A549 (cell line): ENCODE results near the gene GMPR. TPM values are rescaled to one million over a fixed set of nuclear protein-coding genes. Genes with fewer than 3 reads are reported as not detected.

Experiments used
- ATAC-seq, 2 experiments: fragments of 200-7000 bp in 1 of 2; fragments of >200 bp in 1 of 2; cut with Nextera tagmentation in 1 of 2; cut with Tn5 transposase in 1 of 2; 3 replicates each; pipeline versions ENCODE4 v1.8.0 to v1.9.1; 2018 to 2020; ENCODE audit warnings: mild to moderate bottlenecking in 1 of 2, moderate library complexity in 1 of 2
- CTCF ChIA-PET: fragments of 300-600 bp; sonication (Branson Sonifier 250); formaldehyde crosslinking; extraction: SDS; loops from one replicate; lab custom pipeline; 2021; ENCODE audit warnings: antibody characterized with exemption, inconsistent platforms; lab: Yijun Ruan, JAX
- POLR2A ChIA-PET: fragments of 350-600 bp; formaldehyde crosslinking; extraction: SDS; loops from one replicate; lab custom pipeline; 2021; ENCODE audit warnings: antibody characterized with exemption, inconsistent platforms; lab: Yijun Ruan, JAX
- DNase-seq, 2 experiments: peaks; one replicate each; pipeline versions ENCODE4 v3.0.0 to v3.0.0-alpha.2; 2011 to 2016; ENCODE audit warnings: low read depth in 1 of 2, low spot score in 1 of 2
- FAIRE-seq: peaks from 2 replicates; lab custom pipeline; 2011; peaks lifted over from hg19 to GRCh38; lab: Jason Lieb, UNC
- H3K27ac ChIP-seq, 2 experiments: fragments of >200 bp; sonication (Bioruptor Twin); formaldehyde crosslinking; 3 replicates each; pipeline ENCODE4 v1.5.1; 2016 to 2017
- H3K4me1 ChIP-seq: fragments of >200 bp; sonication (Bioruptor Twin); formaldehyde crosslinking; 3 replicates; pipeline ENCODE4 v1.6.1; 2016
- H3K4me2 ChIP-seq: fragments of >200 bp; sonication (Bioruptor Twin); formaldehyde crosslinking; 3 replicates; pipeline ENCODE4 v1.6.1; 2016
- H3K4me3 ChIP-seq: fragments of >200 bp; sonication (Bioruptor Twin); formaldehyde crosslinking; 3 replicates; pipeline ENCODE4 v1.5.1; 2016
- H3K9me3 ChIP-seq: fragments of >200 bp; sonication (Bioruptor Twin); formaldehyde crosslinking; 3 replicates; pipeline ENCODE4 v1.6.1; 2016
- BHLHE40 ChIP-seq: IDR thresholded peaks from 2 replicates; pipeline ENCODE4 v1.6.1; 2012; ENCODE audit warnings: low read depth, low read length, inconsistent platforms
- CBX2 ChIP-seq: fragments of 200-600 bp; sonication (generic); IDR thresholded peaks from 2 replicates; pipeline ENCODE4 v1.6.1; 2016; ENCODE audit warnings: low read depth, mild to moderate bottlenecking, borderline replicate concordance
- CBX8 ChIP-seq: fragments of 200-600 bp; sonication (generic); IDR thresholded peaks from 2 replicates; pipeline ENCODE4 v1.6.1; 2016
- CHD4 ChIP-seq: fragments of 200-600 bp; sonication (generic); IDR thresholded peaks from 2 replicates; pipeline ENCODE4 v1.6.1; 2016; ENCODE audit warnings: antibody characterized with exemption, mild to moderate bottlenecking, borderline replicate concordance
- FOSB ChIP-seq: fragments of 250-450 bp; sonication (Bioruptor Pico); IDR thresholded peaks from 2 replicates; pipeline ENCODE4 v1.5.0; 2020; ENCODE audit warnings: mild to moderate bottlenecking, moderate library complexity
- FOSL2 ChIP-seq, 2 experiments: fragments of 450-650 bp in 1 of 2; fragments of >200 bp in 1 of 2; sonication (Bioruptor Twin) in 1 of 2; formaldehyde crosslinking; IDR thresholded peaks; 2 replicates each; pipeline versions ENCODE4 v1.5.0 to v1.6.1; 2016 to 2020; ENCODE audit warnings: mild to moderate bottlenecking in 1 of 2, moderate library complexity in 1 of 2
- FOXS1 ChIP-seq: fragments of 250-450 bp; sonication (Bioruptor Pico); IDR thresholded peaks from 2 replicates; pipeline ENCODE4 v1.5.0; 2020; ENCODE audit warnings: mild to moderate bottlenecking, moderate library complexity
- GATA3 ChIP-seq: IDR thresholded peaks from 2 replicates; pipeline ENCODE4 v1.6.1; 2012; ENCODE audit warnings: borderline replicate concordance
- HDAC2 ChIP-seq: fragments of 200-600 bp; sonication (generic); IDR thresholded peaks from 2 replicates; pipeline ENCODE4 v1.6.1; 2016
- HOXB13 ChIP-seq: fragments of 250-450 bp; sonication (Bioruptor Pico); IDR thresholded peaks from 2 replicates; pipeline ENCODE4 v1.5.0; 2020; ENCODE audit warnings: low read depth, mild to moderate bottlenecking, moderate library complexity
- JUNB ChIP-seq: fragments of >200 bp; sonication (Bioruptor Twin); formaldehyde crosslinking; IDR thresholded peaks from 2 replicates; pipeline ENCODE4 v1.6.1; 2016
- KDM1A ChIP-seq: fragments of 200-600 bp; sonication (generic); IDR thresholded peaks from 2 replicates; pipeline ENCODE4 v1.6.1; 2016; ENCODE audit warnings: low read depth, mild to moderate bottlenecking
- MAZ ChIP-seq: fragments of 150-350 bp; IDR thresholded peaks from 2 replicates; pipeline ENCODE4 v1.6.1; 2014; ENCODE audit warnings: antibody characterized with exemption, low read depth, low read length, borderline replicate concordance
- MYC ChIP-seq: IDR thresholded peaks from 2 replicates; pipeline ENCODE4 v1.6.1; 2012; ENCODE audit warnings: mild to moderate bottlenecking, inconsistent platforms, low read length, improper control_type of control experiment, borderline replicate concordance
- NFE2L2 ChIP-seq: fragments of 150-350 bp; conservative IDR thresholded peaks from 2 replicates; pipeline ENCODE4 v1.6.1; 2014; ENCODE audit warnings: low read length
- PHF8 ChIP-seq: fragments of 200-600 bp; sonication (generic); IDR thresholded peaks from 2 replicates; pipeline ENCODE4 v1.6.1; 2016; ENCODE audit warnings: low read depth, mild to moderate bottlenecking, antibody characterized with exemption, moderate library complexity, borderline replicate concordance
- POLR2AphosphoS2 ChIP-seq: conservative IDR thresholded peaks from 2 replicates; pipeline ENCODE4 v1.6.1; 2012; ENCODE audit warnings: low read length, improper control_type of control experiment, inconsistent platforms
- RARB ChIP-seq: fragments of 250-450 bp; sonication (Bioruptor Pico); IDR thresholded peaks from 2 replicates; pipeline ENCODE4 v1.8.0; 2021; ENCODE audit warnings: mild to moderate bottlenecking, moderate library complexity
- RFX5 ChIP-seq: fragments of 450-650 bp; IDR thresholded peaks from 2 replicates; pipeline ENCODE4 v1.7.1; 2014; ENCODE audit warnings: antibody characterized with exemption, mild to moderate bottlenecking, moderate library complexity
- RNF2 ChIP-seq: fragments of 200-600 bp; sonication (generic); IDR thresholded peaks from 2 replicates; pipeline ENCODE4 v1.6.1; 2016; ENCODE audit warnings: low read depth, mild to moderate bottlenecking, antibody characterized with exemption, moderate library complexity, borderline replicate concordance
- SMC3 ChIP-seq: fragments of >200 bp; sonication (Bioruptor Twin); formaldehyde crosslinking; IDR thresholded peaks from 3 replicates; pipeline ENCODE4 v1.6.1; 2018; ENCODE audit warnings: inconsistent platforms
- SREBF2 ChIP-seq: fragments of 450-650 bp; IDR thresholded peaks from 2 replicates; pipeline ENCODE4 v1.6.1; 2014; ENCODE audit warnings: mild to moderate bottlenecking, moderate library complexity
- TP53 ChIP-seq: fragments of 250-450 bp; sonication (Bioruptor Pico); IDR thresholded peaks from 2 replicates; pipeline ENCODE4 v1.5.0; 2021; ENCODE audit warnings: mild to moderate bottlenecking, moderate library complexity
- ZC3H11A ChIP-seq: fragments of 450-650 bp; IDR thresholded peaks from 2 replicates; pipeline ENCODE4 v1.6.1; 2014; ENCODE audit warnings: antibody characterized with exemption, mild to moderate bottlenecking
- ZSCAN20 ChIP-seq: fragments of 250-450 bp; sonication (Bioruptor Pico); IDR thresholded peaks from 2 replicates; pipeline ENCODE4 v1.8.0; 2022; ENCODE audit warnings: mild to moderate bottlenecking, moderate library complexity
- WGBS: methylation state at CpG from one replicate; pipeline ENCODE4 v1.1.6; 2017; ENCODE audit errors: missing lambda C conversion rate; 5-methylcytosine and 5-hydroxymethylcytosine counted together
- polyA plus RNA-seq, 4 experiments: library from polyadenylated mRNA; depleted of rRNA in 3 of 4; stranded (reverse); fragments of >200 nt; fragmentation: RNase III in 1 of 4; extraction: RNeasy Plus Mini Kit Qiagen cat#74134 plus additional on column Dnase treatment in 1 of 4; gene quantifications; 2 replicates in 3 of 4; 3 replicates in 1 of 4; pipeline ENCODE4 v1.2.3, GENCODE V29; 2011 to 2017
- TF ChIP-seq, protein P1 (sequence below): fragments of >200 bp; sonication (Bioruptor Twin); formaldehyde crosslinking; IDR thresholded peaks from 2 replicates; pipeline ENCODE4 v1.6.1; 2016
- TF ChIP-seq, protein P2 (sequence below): fragments of >200 bp; sonication (Bioruptor Twin); formaldehyde crosslinking; IDR thresholded peaks from 3 replicates; pipeline ENCODE4 v1.5.1; 2016
- TF ChIP-seq, protein P3 (sequence below): fragments of 450-650 bp; IDR thresholded peaks from 2 replicates; pipeline ENCODE4 v1.6.1; 2014; ENCODE audit warnings: antibody characterized with exemption
- TF ChIP-seq, protein P4 (sequence below): fragments of 150-350 bp; IDR thresholded peaks from 2 replicates; pipeline ENCODE4 v1.6.1; 2014; ENCODE audit warnings: low read depth, mild to moderate bottlenecking, low read length

The GMPR gene
- polyA plus RNA-seq, 2 of the 4 experiments (the other 2 are of a cell fraction): 0.23 to 0.34 TPM

DNA sequence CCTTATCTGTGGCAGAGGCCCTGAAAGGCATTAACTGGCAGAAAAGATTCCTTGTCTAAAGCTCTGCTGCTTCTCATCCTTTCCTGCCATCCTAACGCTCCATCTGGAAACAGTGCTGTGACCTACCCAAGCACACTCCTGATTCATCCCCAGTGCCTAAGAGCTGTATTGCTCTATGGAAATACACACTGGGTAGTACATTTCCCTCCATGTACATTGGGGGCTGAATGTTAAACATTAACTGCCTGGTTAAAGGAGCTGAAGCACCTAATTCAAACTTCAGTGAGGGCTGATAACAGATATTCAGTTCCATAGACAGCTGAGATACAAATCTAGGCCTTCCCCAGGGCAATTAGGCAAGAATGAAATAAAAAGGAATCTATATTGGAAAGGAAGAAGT is 36.7 kb upstream of the GMPR start:
- WGBS: 78% methylated on average over 1 of the region's 1 CpG
- no peak for TF ChIP-seq ZC3H11A
- TF ChIP-seq, all 56 proteins: peak for 0
- Histone ChIP-seq H3K9me3 (no peaks in the 10 kb centered on the region), H3K27ac (no peak overlapping the region), H3K4me3 (no peak overlapping the region), H3K4me1 (no peaks in the 10 kb centered on the region), H3K4me2 (no peak overlapping the region)
- FAIRE-seq (no peak), DNase-seq (no peak), ATAC-seq (no peak)
- ChIA-PET CTCF (interaction anchor here (0.6 to 2.6 kb wide), 2 partner anchors 33 to 510 kb away, joined by 3 to 8 read pairs; no protein-coding TSS in a partner anchor), POLR2A (no interaction called here)

DNA sequence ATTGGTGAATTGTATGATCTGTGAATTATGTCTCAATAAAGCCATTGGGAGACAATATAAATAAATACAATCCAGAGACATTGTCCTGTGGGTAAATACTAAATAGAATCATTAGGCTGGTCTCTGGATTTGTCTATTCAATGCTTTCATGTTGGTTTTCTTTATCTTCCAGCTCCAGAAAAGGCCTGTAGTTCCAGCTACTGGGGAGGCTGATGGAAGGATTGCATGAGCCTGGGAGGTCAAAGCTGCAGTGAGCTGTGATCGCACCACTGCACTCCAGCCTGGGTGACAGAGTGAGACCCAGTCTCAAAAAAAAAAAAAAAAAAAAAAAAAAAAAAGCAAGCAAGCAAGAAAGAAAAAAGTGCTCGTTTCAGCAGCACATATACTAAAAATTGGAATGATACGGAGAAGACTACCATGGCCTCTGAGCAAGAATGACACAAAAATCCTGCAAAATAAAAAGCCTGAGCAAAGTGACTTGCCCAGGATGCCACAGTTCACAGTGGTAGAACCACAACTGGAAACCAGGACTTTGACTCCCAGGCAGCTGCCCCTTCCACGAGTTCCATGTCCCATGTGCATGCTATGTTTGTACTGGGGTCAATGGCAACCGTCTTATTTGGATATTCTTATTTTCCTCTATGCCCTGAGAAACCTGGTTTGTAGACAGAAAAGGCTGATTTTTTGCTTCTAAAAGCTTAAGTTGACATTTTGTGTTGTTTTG is 33.6 kb upstream of the GMPR start:
- H3K4me2 ChIP-seq: no peak overlapping the region
- 45% methylated on average over 5 of the region's 5 CpGs for WGBS

DNA sequence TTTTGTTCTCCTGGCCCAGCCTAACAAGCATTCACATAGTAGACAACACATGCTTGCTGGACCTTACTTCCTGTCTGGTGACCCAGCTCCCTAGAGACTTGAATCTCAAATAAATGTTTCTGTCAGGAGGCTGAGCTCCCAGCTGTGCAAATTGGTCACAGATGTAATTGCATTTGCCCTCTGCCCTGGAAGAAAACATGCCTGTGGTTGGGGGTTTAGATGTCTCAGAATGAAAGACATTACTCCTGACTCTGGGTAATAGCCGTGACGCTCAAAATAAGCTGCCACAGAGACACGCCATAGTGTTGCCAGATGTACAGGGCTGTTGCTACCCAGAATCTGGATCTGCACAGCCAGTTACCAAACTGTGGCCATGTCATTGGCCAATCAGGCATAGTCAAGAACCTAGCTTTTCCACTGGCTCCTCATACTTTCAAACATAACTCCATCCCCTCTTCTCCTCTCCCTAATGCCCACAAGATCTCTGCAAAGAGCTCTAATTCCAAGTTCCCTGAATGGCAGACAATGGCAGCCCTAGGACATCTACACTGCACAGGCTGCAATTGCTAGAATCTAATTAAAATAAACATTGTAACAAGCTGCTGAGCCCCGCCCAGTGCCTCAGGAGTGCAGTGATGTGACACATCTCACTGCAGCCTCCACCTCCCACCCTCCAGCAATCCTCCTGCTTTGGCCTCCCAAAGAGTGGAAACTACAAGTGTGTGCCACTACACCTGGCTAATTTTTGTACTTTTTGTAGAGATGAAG is 32.8 kb upstream of the GMPR start:
- WGBS: 63% methylated on average over 4 of the region's 4 CpGs
- DNase-seq: no peak
- no peak for ATAC-seq
- no peak overlapping the region for H3K4me2 ChIP-seq
- POLR2A ChIA-PET: no interaction called here
- no peaks in the 10 kb centered on the region for H3K9me3 ChIP-seq
- TF ChIP-seq RARB (CRISPR knock-in tag): no peak
- TF ChIP-seq POLR2AphosphoS2: no peak
- no peak for TF ChIP-seq FOSL2 (IDR thresholded peaks at IDR 0.05)
- no peak for TF ChIP-seq FOSL2 (CRISPR knock-in tag; IDR thresholded peaks at IDR 0.05)
- no peak for TF ChIP-seq FOXS1 (CRISPR knock-in tag)
- no peak for TF ChIP-seq RNF2
- no peak for TF ChIP-seq MAZ
- no peak for TF ChIP-seq ZSCAN20 (CRISPR knock-in tag)
- no peak for TF ChIP-seq ZC3H11A
- TF ChIP-seq, protein P1, sequence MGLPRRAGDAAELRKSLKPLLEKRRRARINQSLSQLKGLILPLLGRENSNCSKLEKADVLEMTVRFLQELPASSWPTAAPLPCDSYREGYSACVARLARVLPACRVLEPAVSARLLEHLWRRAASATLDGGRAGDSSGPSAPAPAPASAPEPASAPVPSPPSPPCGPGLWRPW: no peak
- TF ChIP-seq HDAC2: no peak
- TF ChIP-seq PHF8: no peak
- TF ChIP-seq KDM1A: no peak
- no peak for TF ChIP-seq RFX5
- no peak for TF ChIP-seq MYC
- TF ChIP-seq FOSB (CRISPR knock-in tag): no peak
- TF ChIP-seq, protein P2, sequence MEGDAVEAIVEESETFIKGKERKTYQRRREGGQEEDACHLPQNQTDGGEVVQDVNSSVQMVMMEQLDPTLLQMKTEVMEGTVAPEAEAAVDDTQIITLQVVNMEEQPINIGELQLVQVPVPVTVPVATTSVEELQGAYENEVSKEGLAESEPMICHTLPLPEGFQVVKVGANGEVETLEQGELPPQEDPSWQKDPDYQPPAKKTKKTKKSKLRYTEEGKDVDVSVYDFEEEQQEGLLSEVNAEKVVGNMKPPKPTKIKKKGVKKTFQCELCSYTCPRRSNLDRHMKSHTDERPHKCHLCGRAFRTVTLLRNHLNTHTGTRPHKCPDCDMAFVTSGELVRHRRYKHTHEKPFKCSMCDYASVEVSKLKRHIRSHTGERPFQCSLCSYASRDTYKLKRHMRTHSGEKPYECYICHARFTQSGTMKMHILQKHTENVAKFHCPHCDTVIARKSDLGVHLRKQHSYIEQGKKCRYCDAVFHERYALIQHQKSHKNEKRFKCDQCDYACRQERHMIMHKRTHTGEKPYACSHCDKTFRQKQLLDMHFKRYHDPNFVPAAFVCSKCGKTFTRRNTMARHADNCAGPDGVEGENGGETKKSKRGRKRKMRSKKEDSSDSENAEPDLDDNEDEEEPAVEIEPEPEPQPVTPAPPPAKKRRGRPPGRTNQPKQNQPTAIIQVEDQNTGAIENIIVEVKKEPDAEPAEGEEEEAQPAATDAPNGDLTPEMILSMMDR: no peak
- no peak for TF ChIP-seq CBX8
- TF ChIP-seq, protein P3, sequence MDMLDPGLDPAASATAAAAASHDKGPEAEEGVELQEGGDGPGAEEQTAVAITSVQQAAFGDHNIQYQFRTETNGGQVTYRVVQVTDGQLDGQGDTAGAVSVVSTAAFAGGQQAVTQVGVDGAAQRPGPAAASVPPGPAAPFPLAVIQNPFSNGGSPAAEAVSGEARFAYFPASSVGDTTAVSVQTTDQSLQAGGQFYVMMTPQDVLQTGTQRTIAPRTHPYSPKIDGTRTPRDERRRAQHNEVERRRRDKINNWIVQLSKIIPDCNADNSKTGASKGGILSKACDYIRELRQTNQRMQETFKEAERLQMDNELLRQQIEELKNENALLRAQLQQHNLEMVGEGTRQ: no peak
- TF ChIP-seq TP53 (CRISPR knock-in tag): no peak
- TF ChIP-seq, protein P4, sequence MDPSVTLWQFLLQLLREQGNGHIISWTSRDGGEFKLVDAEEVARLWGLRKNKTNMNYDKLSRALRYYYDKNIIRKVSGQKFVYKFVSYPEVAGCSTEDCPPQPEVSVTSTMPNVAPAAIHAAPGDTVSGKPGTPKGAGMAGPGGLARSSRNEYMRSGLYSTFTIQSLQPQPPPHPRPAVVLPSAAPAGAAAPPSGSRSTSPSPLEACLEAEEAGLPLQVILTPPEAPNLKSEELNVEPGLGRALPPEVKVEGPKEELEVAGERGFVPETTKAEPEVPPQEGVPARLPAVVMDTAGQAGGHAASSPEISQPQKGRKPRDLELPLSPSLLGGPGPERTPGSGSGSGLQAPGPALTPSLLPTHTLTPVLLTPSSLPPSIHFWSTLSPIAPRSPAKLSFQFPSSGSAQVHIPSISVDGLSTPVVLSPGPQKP: no peak
- no peak overlapping the region for H3K4me3 ChIP-seq
- no peak for FAIRE-seq
- no peak overlapping the region for H3K27ac ChIP-seq
- no peaks in the 10 kb centered on the region for H3K4me1 ChIP-seq
- CTCF ChIA-PET: interaction anchor here (0.5 to 1.9 kb wide), 20 partner anchors 8 to 604 kb away, joined by 3 to 18 read pairs (median 3); no protein-coding TSS in a partner anchor

More for the DNA sequence above, 33.6 kb upstream of the GMPR start:
- DNase-seq (no peak), ATAC-seq (no peak), FAIRE-seq (no peak)
- H3K4me3 ChIP-seq: no peak overlapping the region
- no peak overlapping the region for H3K27ac ChIP-seq
- no peaks in the 10 kb centered on the region for H3K4me1 ChIP-seq
- TF ChIP-seq BHLHE40 (no peak), ZSCAN20 (CRISPR knock-in tag) (no peak), GATA3 (no peak), HOXB13 (CRISPR knock-in tag) (no peak), SREBF2 (no peak), CBX2 (no peak), NFE2L2 (no peak), CHD4 (no peak), SMC3 (no peak), JUNB (no peak)
- no peaks in the 10 kb centered on the region for H3K9me3 ChIP-seq
- CTCF ChIA-PET: interaction anchor here (0.7 to 1.9 kb wide), 8 partner anchors 10 to 521 kb away, joined by 3 to 18 read pairs (median 3); no protein-coding TSS in a partner anchor
- POLR2A ChIA-PET: no interaction called here
